GM13977 (cell line): Measurements from ENCODE around the gene DDX3X.
"Not testable (repeated sequence)": the region's sequence is repeated elsewhere in the genome, so short reads cannot be mapped to it uniquely, and the experiment has no call there.

ENCODE experiments used
- DNase-seq: peaks from one replicate; pipeline ENCODE4 v3.0.0; 2012; ENCODE audit warnings: low spot score
- CTCF ChIP-seq: IDR thresholded peaks from 2 replicates; pipeline ENCODE4 v1.5.1; 2012; ENCODE audit warnings: mild to moderate bottlenecking, control low read depth; ENCODE audit not compliant: insufficient read depth; ENCODE audit errors: extremely low read depth, missing control alignments
- in situ Hi-C: fragments of 300-500 bp; cut with MboI; formaldehyde crosslinking; loops from one replicate; pipeline ENCODE4 v1.12.0; 2022; ENCODE audit warnings: low sequenced_read_pairs, low pct_unique_long_range_greater_than_20kb, mixed read lengths, inconsistent platforms; ENCODE audit not compliant: unreplicated experiment

DDX3X gene

GRCh38 chrX:41384051-41384705 lies 50.2 kb downstream of the DDX3X start:
- in situ Hi-C loops: no loop called here
- DNase-seq: no peak
- TF ChIP-seq CTCF: no peak

DNA sequence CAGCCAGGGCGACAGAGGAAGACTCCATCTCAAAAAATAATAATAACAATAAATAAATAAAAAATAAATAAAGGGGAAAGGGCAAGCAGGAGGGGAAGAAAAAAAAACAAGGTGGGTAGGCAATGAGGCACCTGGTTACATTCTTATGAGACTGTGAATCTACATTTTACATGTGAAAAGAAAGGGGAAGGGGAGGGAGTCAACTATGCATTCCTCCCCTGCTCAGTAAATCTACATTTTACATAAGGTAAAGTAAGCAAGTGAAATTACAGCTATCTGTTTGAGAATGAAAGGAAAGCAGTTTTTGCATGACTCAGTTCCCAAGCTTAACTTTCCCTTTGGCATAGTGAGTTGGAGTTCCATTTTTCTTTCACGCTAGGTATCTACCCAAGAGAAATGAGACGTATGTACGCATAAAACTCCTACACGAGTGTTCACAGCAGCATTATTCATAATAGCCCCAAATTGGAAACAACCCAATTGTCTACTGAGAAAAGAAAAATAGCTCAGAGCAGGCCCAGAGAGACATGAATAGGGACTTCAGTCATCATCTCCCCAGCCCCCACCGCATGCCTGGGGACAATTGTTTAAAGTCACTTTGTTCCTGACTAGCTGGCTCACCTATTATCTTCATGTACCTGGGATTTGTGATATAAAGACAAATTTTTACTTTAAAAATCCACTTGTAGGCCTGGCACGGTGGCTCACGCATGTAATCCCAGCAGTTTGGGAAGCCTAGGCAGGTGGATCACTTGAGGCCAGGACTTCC lies 52.4 kb downstream of the DDX3X start:
- no peak for DNase-seq
- no peak for TF ChIP-seq CTCF

DNA sequence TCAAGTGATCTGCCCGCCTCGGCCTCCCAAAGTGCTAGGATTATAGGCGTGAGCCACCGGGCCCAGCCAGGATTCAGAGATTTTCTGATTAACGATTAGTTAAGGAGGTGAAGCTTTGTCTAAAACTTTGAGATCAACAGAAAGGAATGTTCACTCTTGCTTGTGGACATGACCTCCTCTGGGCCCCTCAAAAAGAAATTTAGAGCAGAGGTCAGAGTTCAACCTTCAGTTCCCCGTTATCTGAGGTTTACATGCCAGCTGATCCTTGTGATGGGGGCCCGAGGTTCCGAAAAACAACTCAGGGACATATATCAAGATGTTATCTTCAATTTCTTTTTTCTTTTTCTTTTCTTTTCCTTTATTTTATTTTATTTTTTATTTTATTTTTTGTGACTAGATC lies 54.6 kb downstream of the DDX3X start:
- in situ Hi-C loops: no loop called here

More for the DNA sequence above, 52.4 kb downstream of the DDX3X start:
- in situ Hi-C loops: no loop called here

GRCh38 chrX:41389311-41389888 lies 55.4 kb downstream of the DDX3X start:
- TF ChIP-seq CTCF: no peak
- DNase-seq: no peak
- in situ Hi-C loops: no loop called here

More for the DNA sequence above, 54.6 kb downstream of the DDX3X start:
- no peak for TF ChIP-seq CTCF
- DNase-seq: no peak

DNA sequence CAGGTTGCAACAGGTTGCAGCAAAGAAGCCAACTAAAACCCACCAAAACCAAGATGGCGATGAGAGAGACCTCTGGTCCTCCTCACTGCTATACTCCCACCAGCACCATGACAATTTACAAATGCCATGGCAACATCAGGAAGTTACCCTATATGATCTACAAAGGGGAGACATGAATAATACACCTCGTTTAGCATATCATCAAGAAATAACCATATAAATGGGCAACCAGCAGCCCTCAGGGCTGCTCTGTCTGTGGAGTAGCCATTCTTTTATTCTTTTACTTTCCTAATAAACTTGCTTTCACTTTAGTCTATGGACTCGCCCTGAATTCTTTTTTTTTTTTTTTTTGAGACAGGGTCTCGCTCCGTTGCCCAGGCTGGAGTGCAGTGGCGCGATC lies 56.6 kb downstream of the DDX3X start:
- in situ Hi-C loops, DNase-seq: not testable (repeated sequence)

DNA sequence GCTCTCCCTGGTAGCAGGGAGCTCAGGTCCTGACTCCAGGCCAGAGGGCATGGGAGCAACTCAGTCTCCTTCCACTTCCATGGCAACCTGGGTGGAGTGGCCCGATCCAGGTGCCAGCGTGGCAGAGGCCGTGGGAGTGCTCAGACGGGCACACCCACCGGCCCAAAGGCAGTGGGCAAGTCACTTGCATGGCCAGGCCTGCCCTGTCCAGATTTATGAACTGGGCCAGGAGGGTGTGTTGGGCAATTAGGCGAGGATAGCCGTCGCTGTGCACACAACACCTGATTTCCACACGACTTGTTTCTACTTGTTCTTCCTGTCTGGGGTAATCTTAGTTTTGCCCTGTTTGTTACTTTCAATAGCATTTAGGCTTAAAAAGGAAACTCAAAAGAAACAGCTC lies 57.6 kb downstream of the DDX3X start:
- in situ Hi-C loops: no loop called here
- DNase-seq: no peak
- no peak for TF ChIP-seq CTCF

- in situ Hi-C loops: no loop called here
- no peak for DNase-seq
- TF ChIP-seq CTCF: no peak
Measured at GRCh38 chrX:41394293-41394692, 60.3 kb downstream of the DDX3X start.
